GM21529 (cell line): Measurements from ENCODE around the gene ACTL7B.

Experiments
- ATAC-seq: cut with Tn5 transposase; IDR thresholded peaks from one replicate; pipeline ENCODE4 v1.9.1; 2021; ENCODE audit not compliant: unreplicated experiment

ACTL7B gene

GRCh38 chr9:108809269-108809668, 46.5 kb downstream of the ACTL7B start:
- ATAC-seq: no peak
